Measurements from ENCODE around the gene BCL2L13. TPM values are rescaled to one million over a fixed set of nuclear protein-coding genes. Genes with fewer than 3 reads are reported as not detected.
"Not testable (repeated sequence)": the region's sequence is repeated elsewhere in the genome, so short reads cannot be mapped to it uniquely, and the experiment has no call there.

BCL2L13 gene
- total RNA-seq, 4 donors from 2014 or later = 56.6 to 71.3 (median 68.9) TPM

- no peak overlapping the region for H3K27ac ChIP-seq
- no peak overlapping the region for H3K4me3 ChIP-seq
- WGBS = 66% methylated on average over 8 of the region's 13 CpGs
- TF ChIP-seq POLR2A (IDR thresholded peaks at IDR 0.05) (no peak), POLR2AphosphoS5 (IDR thresholded peaks at IDR 0.05) (no peak), EP300 (IDR thresholded peaks at IDR 0.05) (no peak), CTCF (IDR thresholded peaks at IDR 0.05) (no peak)
- no peaks in the 10 kb centered on the region for H3K4me1 ChIP-seq
- no peaks in the 10 kb centered on the region for H3K9me3 ChIP-seq
- DNase-seq (ENCODE audit: low spot score in 2 of 2) = no peak
- H3K36me3 ChIP-seq = no peaks in the 10 kb centered on the region
- H3K27me3 ChIP-seq = no peaks in the 10 kb centered on the region
Observed at GRCh38 chr22:17753401-17753989, 114.9 kb downstream of the BCL2L13 start.

GRCh38 chr22:17754233-17754925, 115.8 kb downstream of the BCL2L13 start:
- no peaks in the 10 kb centered on the region for H3K4me1 ChIP-seq
- no peaks in the 10 kb centered on the region for H3K9me3 ChIP-seq
- no peak for TF ChIP-seq EP300 (IDR thresholded peaks at IDR 0.05)
- no peak for TF ChIP-seq POLR2A (IDR thresholded peaks at IDR 0.05)
- TF ChIP-seq POLR2AphosphoS5 (IDR thresholded peaks at IDR 0.05) = no peak
- TF ChIP-seq CTCF (IDR thresholded peaks at IDR 0.05) = no peak
- H3K27ac ChIP-seq = no peak overlapping the region
- DNase-seq (ENCODE audit: low spot score in 2 of 2) = no peak
- no peak overlapping the region for H3K4me3 ChIP-seq
- no peaks in the 10 kb centered on the region for H3K27me3 ChIP-seq
- no peaks in the 10 kb centered on the region for H3K36me3 ChIP-seq
- 94% methylated on average over 8 of the region's 14 CpGs for WGBS

- no peak overlapping the region for H3K27ac ChIP-seq
- no peaks in the 10 kb centered on the region for H3K36me3 ChIP-seq
- H3K4me1 ChIP-seq = no peaks in the 10 kb centered on the region
- DNase-seq (ENCODE audit: low spot score in 2 of 2) = no peak
- WGBS = 85% methylated on average over 4 of the region's 4 CpGs
- no peak overlapping the region for H3K4me3 ChIP-seq
- TF ChIP-seq POLR2AphosphoS5 (IDR thresholded peaks at IDR 0.05) (no peak), CTCF (IDR thresholded peaks at IDR 0.05) (no peak), POLR2A (IDR thresholded peaks at IDR 0.05) (no peak), EP300 (IDR thresholded peaks at IDR 0.05) (no peak)
- no peaks in the 10 kb centered on the region for H3K9me3 ChIP-seq
- no peaks in the 10 kb centered on the region for H3K27me3 ChIP-seq
Observed at GRCh38 chr22:17761138-17761488, 122.6 kb downstream of the BCL2L13 start.

DNA sequence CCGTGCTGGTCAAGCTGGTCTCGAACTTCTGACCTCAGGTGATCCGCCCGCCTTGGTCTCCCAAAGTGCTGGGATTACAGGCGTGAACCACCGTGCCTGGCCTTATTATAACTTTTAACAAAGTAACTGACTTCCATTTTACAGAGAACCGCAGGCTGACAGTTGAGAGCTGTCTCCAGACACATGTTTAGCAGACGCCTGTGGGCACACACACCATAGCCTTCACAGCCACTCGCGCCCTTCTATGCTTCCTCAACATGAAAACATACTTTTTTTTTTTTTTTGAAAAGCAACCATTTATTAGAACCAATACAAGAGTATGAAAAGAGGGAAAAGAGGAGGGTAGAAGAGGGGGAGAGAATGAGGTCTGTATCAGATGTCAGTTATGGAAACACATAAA, 124.9 kb downstream of the BCL2L13 start:
- H3K4me1 ChIP-seq, H3K27me3 ChIP-seq: not testable (repeated sequence)
- 82% methylated on average over 10 of the region's 10 CpGs for WGBS

GRCh38 chr22:17764036-17764435, 125.5 kb downstream of the BCL2L13 start:
- TF ChIP-seq EP300 (IDR thresholded peaks at IDR 0.05) (no peak), POLR2AphosphoS5 (IDR thresholded peaks at IDR 0.05) (no peak), CTCF (IDR thresholded peaks at IDR 0.05) (no peak), POLR2A (IDR thresholded peaks at IDR 0.05) (no peak)
- no peak for DNase-seq (ENCODE audit: low spot score in 2 of 2)
- Histone ChIP-seq H3K27me3 (no peaks in the 10 kb centered on the region), H3K36me3 (no peaks in the 10 kb centered on the region), H3K4me1 (no peaks in the 10 kb centered on the region), H3K4me3 (no peak overlapping the region), H3K9me3 (no peaks in the 10 kb centered on the region), H3K27ac (no peak overlapping the region)
- 83% methylated on average over 5 of the region's 5 CpGs for WGBS

More for the DNA sequence above, 124.9 kb downstream of the BCL2L13 start:
- not testable (repeated sequence) for H3K9me3 ChIP-seq; DNase-seq (ENCODE audit: low spot score in 2 of 2); H3K36me3 ChIP-seq; H3K4me3 ChIP-seq; H3K27ac ChIP-seq

- not testable (repeated sequence) for H3K36me3 ChIP-seq; H3K4me1 ChIP-seq; H3K4me3 ChIP-seq; H3K27ac ChIP-seq; DNase-seq (ENCODE audit: low spot score in 2 of 2); H3K27me3 ChIP-seq; H3K9me3 ChIP-seq
- WGBS = 88% methylated on average over 5 of the region's 5 CpGs
Observed at GRCh38 chr22:17764852-17765251, 126.3 kb downstream of the BCL2L13 start.
